Natural killer cell (primary cell): ENCODE measurements around the gene HPF1. TPM values are rescaled to one million over a fixed set of nuclear protein-coding genes. Genes with fewer than 3 reads are reported as not detected.

ENCODE experiments used
- ATAC-seq, 3 donors: fragments of 150-1000 bp in 2 of 3; fragments of 200-7000 bp in 1 of 3; cut with Tn5 transposase; 1 replicate in 1 of 3; 2 replicates in 2 of 3; pipeline ENCODE4 v1.10.0; 2021; ENCODE audit warnings: mild to moderate bottlenecking in 2 of 3, moderate library complexity in 2 of 3
- DNase-seq, 2 donors: peaks; one replicate each; pipeline versions ENCODE4 v3.0.0 to v3.0.0-alpha.2; 2013 to 2021; ENCODE audit warnings: mixed read lengths in 1 of 2
- H3K27ac ChIP-seq: one replicate; pipeline ENCODE4 v1.5.1; 2013; ENCODE audit warnings: mild to moderate bottlenecking, low read length
- H3K27me3 ChIP-seq: one replicate; pipeline ENCODE4 v1.6.1; 2013; ENCODE audit warnings: low read length; ENCODE audit not compliant: control insufficient read depth, insufficient read depth
- H3K36me3 ChIP-seq: one replicate; pipeline ENCODE4 v1.6.1; 2013; ENCODE audit warnings: low read length; ENCODE audit not compliant: control insufficient read depth, insufficient read depth
- H3K4me1 ChIP-seq: one replicate; pipeline ENCODE4 v1.6.1; 2013; ENCODE audit warnings: low read length; ENCODE audit not compliant: control insufficient read depth, insufficient read depth
- H3K4me3 ChIP-seq: one replicate; pipeline ENCODE4 v1.5.1; 2013; ENCODE audit warnings: low read length
- H3K9me3 ChIP-seq: one replicate; pipeline ENCODE4 v1.6.1; 2013; ENCODE audit warnings: low read length; ENCODE audit not compliant: control insufficient read depth, insufficient read depth
- H3K27ac Mint-ChIP-seq, 2 donors: one replicate each; pipeline ENCODE4 v1.8.0; 2022; ENCODE audit warnings: mild to moderate bottlenecking in 2 of 2, mixed read lengths in 2 of 2, moderate library complexity in 1 of 2
- H3K27me3 Mint-ChIP-seq, 2 donors: one replicate each; pipeline ENCODE4 v1.8.0; 2022; ENCODE audit warnings: low read depth in 2 of 2, mixed read lengths in 2 of 2
- H3K36me3 Mint-ChIP-seq: one replicate; pipeline ENCODE4 v1.8.0; 2022; ENCODE audit warnings: mixed read lengths
- H3K4me1 Mint-ChIP-seq, 2 donors: one replicate each; pipeline ENCODE4 v1.8.0; 2022; ENCODE audit warnings: mixed read lengths in 2 of 2
- H3K4me3 Mint-ChIP-seq: one replicate; pipeline ENCODE4 v1.8.0; 2022; ENCODE audit warnings: mild to moderate bottlenecking, moderate library complexity, mixed read lengths
- H3K9me3 Mint-ChIP-seq, 2 donors: one replicate each; pipeline ENCODE4 v1.8.0; 2022; ENCODE audit warnings: mixed read lengths in 2 of 2
- CTCF ChIP-seq: fragments of 200-600 bp; IDR thresholded peaks from one replicate; pipeline ENCODE4 v1.8.0; 2022; ENCODE audit warnings: antibody characterized with exemption
- WGBS: methylation state at CpG from one replicate; pipeline ENCODE4 v1.1.7; 2013; ENCODE audit warnings: missing lambda C conversion rate; ENCODE audit not compliant: insufficient coverage; 5-methylcytosine and 5-hydroxymethylcytosine counted together
- intact Hi-C: fragments of 100-400 bp; cut with micrococcal nuclease; formaldehyde crosslinking; loops from one replicate; pipeline ENCODE4 v1.14.2; 2022
- total RNA-seq, 4 donors: library from RNA; stranded (reverse); fragments of 120-200 nt in 1 of 4; gene quantifications; one replicate each; pipeline versions ENCODE4 v1.2.3 to v1.2.4, GENCODE V29; 2013 to 2022

Gene HPF1
- total RNA-seq, 3 donors from 2014 or later (not counting 1 experiment from before 2014, with no cell fraction given), result 12.9 to 16.1 (median 14.6) TPM

GRCh38 chr4:169723207-169723965, 34.4 kb downstream of the HPF1 start:
- Histone ChIP-seq H3K27ac (no peak overlapping the region), H3K9me3 (no peaks in the 10 kb centered on the region), H3K4me1 (no peaks in the 10 kb centered on the region), H3K27me3 (no peaks in the 10 kb centered on the region), H3K36me3 (peaks cover 13% of the 10 kb centered on the region), H3K4me3 (no peak overlapping the region)
- WGBS, result 95% methylated on average over 8 of the region's 9 CpGs
- no peak for TF ChIP-seq CTCF
- no peaks in the 10 kb centered on the region for H3K9me3 Mint-ChIP-seq
- ATAC-seq, result no peak
- H3K27ac Mint-ChIP-seq, result no peak overlapping the region
- no peaks in the 10 kb centered on the region for H3K4me1 Mint-ChIP-seq
- no peaks in the 10 kb centered on the region for H3K27me3 Mint-ChIP-seq
- intact Hi-C loops, result no loop called here
- DNase-seq, result peak in 1 of 2 donors; percentile 42
- H3K36me3 Mint-ChIP-seq, result no peaks in the 10 kb centered on the region
- H3K4me3 Mint-ChIP-seq, result no peak overlapping the region

GRCh38 chr4:169720529-169720928, 37.2 kb downstream of the HPF1 start:
- H3K4me3 Mint-ChIP-seq, result no peak overlapping the region
- Histone ChIP-seq H3K4me3 (no peak overlapping the region), H3K36me3 (peaks cover 12% of the 10 kb centered on the region), H3K4me1 (no peaks in the 10 kb centered on the region), H3K27ac (no peak overlapping the region), H3K27me3 (no peaks in the 10 kb centered on the region), H3K9me3 (no peaks in the 10 kb centered on the region)
- TF ChIP-seq CTCF, result no peak
- H3K4me1 Mint-ChIP-seq, result no peaks in the 10 kb centered on the region
- no peaks in the 10 kb centered on the region for H3K36me3 Mint-ChIP-seq
- ATAC-seq (no peak), DNase-seq (peak in 1 of 2 donors; percentile 15)
- 96% methylated on average over 6 of the region's 7 CpGs for WGBS
- peak overlapping the region in 1 of 2 donors; percentile 60 for H3K27ac Mint-ChIP-seq
- no peaks in the 10 kb centered on the region for H3K9me3 Mint-ChIP-seq
- intact Hi-C loops, result no loop called here
- H3K27me3 Mint-ChIP-seq, result no peaks in the 10 kb centered on the region

- Histone ChIP-seq H3K9me3 (no peaks in the 10 kb centered on the region), H3K27me3 (no peaks in the 10 kb centered on the region), H3K4me3 (no peak overlapping the region), H3K4me1 (no peaks in the 10 kb centered on the region), H3K27ac (no peak overlapping the region), H3K36me3 (peaks cover 24% of the 10 kb centered on the region)
- Mint-ChIP-seq H3K4me1 (no peaks in the 10 kb centered on the region), H3K9me3 (no peaks in the 10 kb centered on the region), H3K27ac (no peak overlapping the region), H3K4me3 (no peak overlapping the region), H3K36me3 (peaks cover 6% of the 10 kb centered on the region), H3K27me3 (no peaks in the 10 kb centered on the region)
- WGBS, result 93% methylated on average over 1 of the region's 1 CpG
- intact Hi-C loops, result no loop called here
- ATAC-seq (no peak), DNase-seq (no peak)
- no peak for TF ChIP-seq CTCF
Observed at GRCh38 chr4:169716677-169717076, 41.1 kb downstream of the HPF1 start.

- no peak for TF ChIP-seq CTCF
- Histone ChIP-seq H3K27ac (no peak overlapping the region), H3K36me3 (peaks cover 25% of the 10 kb centered on the region), H3K9me3 (no peaks in the 10 kb centered on the region), H3K4me3 (no peak overlapping the region), H3K27me3 (no peaks in the 10 kb centered on the region), H3K4me1 (no peaks in the 10 kb centered on the region)
- no peaks in the 10 kb centered on the region for H3K4me1 Mint-ChIP-seq
- DNase-seq (no peak), ATAC-seq (no peak)
- H3K9me3 Mint-ChIP-seq, result no peaks in the 10 kb centered on the region
- WGBS, result 100% methylated on average over 1 of the region's 2 CpGs
- intact Hi-C loops, result no loop called here
- no peak overlapping the region for H3K4me3 Mint-ChIP-seq
- H3K36me3 Mint-ChIP-seq, result peaks cover 6% of the 10 kb centered on the region
- no peak overlapping the region for H3K27ac Mint-ChIP-seq
- H3K27me3 Mint-ChIP-seq, result no peaks in the 10 kb centered on the region
Observed at GRCh38 chr4:169715826-169716225, 41.9 kb downstream of the HPF1 start.
